ENCODE measurements around the gene PKP1.

GRCh38 chr1:201288765-201289164, 5.5 kb downstream of the PKP1 start:
- TF ChIP-seq CTCF (IDR thresholded peaks at IDR 0.05), result no peak
- no peak for TF ChIP-seq ZFX (IDR thresholded peaks at IDR 0.05; ENCODE audit: borderline replicate concordance)

All from 22Rv1 (cell line).